H9 (cell line): ENCODE results near the gene FAAP100. TPM values are rescaled to one million over a fixed set of nuclear protein-coding genes. Genes with fewer than 3 reads are reported as not detected.

Experiments used
- DNase-seq: peaks from one replicate; pipeline ENCODE4 v3.0.0-alpha.2; 2017
- H2AFZ ChIP-seq: one replicate; pipeline ENCODE4 v1.6.1; 2013; ENCODE audit warnings: mild to moderate bottlenecking, low read length, control low read depth, moderate library complexity
- H2AK5ac ChIP-seq: 2 replicates; pipeline ENCODE4 v1.6.1; 2013; ENCODE audit warnings: low read length, control low read depth, mixed read lengths; ENCODE audit not compliant: insufficient read length
- H2BK120ac ChIP-seq: one replicate; pipeline ENCODE4 v1.6.1; 2013; ENCODE audit warnings: low read depth, mild to moderate bottlenecking, low read length, control low read depth, inconsistent platforms; ENCODE audit not compliant: poor library complexity, severe bottlenecking
- H2BK12ac ChIP-seq: 2 replicates; pipeline ENCODE4 v1.6.1; 2013; ENCODE audit warnings: low read length, control low read depth, mixed read lengths, low read depth; ENCODE audit not compliant: insufficient read length
- H2BK15ac ChIP-seq: 2 replicates; pipeline ENCODE4 v1.6.1; 2013; ENCODE audit warnings: low read depth, low read length, control low read depth
- H2BK20ac ChIP-seq: one replicate; pipeline ENCODE4 v1.6.1; 2013; ENCODE audit warnings: low read depth, mild to moderate bottlenecking, low read length, control low read depth, inconsistent platforms; ENCODE audit not compliant: poor library complexity, severe bottlenecking
- H2BK5ac ChIP-seq: 2 replicates; pipeline ENCODE4 v1.6.1; 2013; ENCODE audit warnings: low read length, control low read depth, mixed read lengths; ENCODE audit not compliant: insufficient read length
- H3K14ac ChIP-seq: 2 replicates; pipeline ENCODE4 v1.6.1; 2013; ENCODE audit warnings: low read length, control low read depth; ENCODE audit not compliant: insufficient read depth
- H3K18ac ChIP-seq: 2 replicates; pipeline ENCODE4 v1.6.1; 2013; ENCODE audit warnings: low read depth, mild to moderate bottlenecking, mixed read lengths, low read length, control low read depth; ENCODE audit not compliant: insufficient read length
- H3K23ac ChIP-seq: 2 replicates; pipeline ENCODE4 v1.6.1; 2013; ENCODE audit warnings: low read length, control low read depth, mixed read lengths, low read depth; ENCODE audit not compliant: insufficient read length
- H3K23me2 ChIP-seq: 2 replicates; pipeline ENCODE4 v1.6.1; 2013; ENCODE audit warnings: low read depth, mild to moderate bottlenecking, mixed read lengths, low read length, control low read depth; ENCODE audit not compliant: insufficient read length, poor library complexity, severe bottlenecking
- H3K27ac ChIP-seq: 2 replicates; pipeline ENCODE4 v1.5.1; 2013; ENCODE audit warnings: low read length, control low read depth, mixed read lengths, low read depth; ENCODE audit not compliant: insufficient read length
- H3K27me3 ChIP-seq: 2 replicates; pipeline ENCODE4 v1.6.1; 2013; ENCODE audit warnings: low read length, control low read depth, inconsistent platforms; ENCODE audit not compliant: insufficient read depth
- H3K4ac ChIP-seq: 2 replicates; pipeline ENCODE4 v1.6.1; 2013; ENCODE audit warnings: low read depth, mild to moderate bottlenecking, control low read depth, inconsistent platforms, low read length, moderate library complexity
- H3K4me1 ChIP-seq: 2 replicates; pipeline ENCODE4 v1.6.1; 2013; ENCODE audit warnings: low read length, control low read depth, inconsistent platforms; ENCODE audit not compliant: insufficient read depth
- H3K4me2 ChIP-seq: 2 replicates; pipeline ENCODE4 v1.6.1; 2013; ENCODE audit warnings: low read length, control low read depth, mixed read lengths; ENCODE audit not compliant: insufficient read length, insufficient read depth
- H3K56ac ChIP-seq: 2 replicates; pipeline ENCODE4 v1.6.1; 2013; ENCODE audit warnings: low read depth, mild to moderate bottlenecking, mixed read lengths, low read length, control low read depth; ENCODE audit not compliant: insufficient read length
- H3K79me1 ChIP-seq: 2 replicates; pipeline ENCODE4 v1.6.1; 2013; ENCODE audit warnings: low read depth, mild to moderate bottlenecking, moderate library complexity, low read length, control low read depth, inconsistent platforms; ENCODE audit not compliant: insufficient read depth, poor library complexity, severe bottlenecking
- H3K79me2 ChIP-seq: 2 replicates; pipeline ENCODE4 v1.6.1; 2013; ENCODE audit warnings: low read length, control low read depth, inconsistent platforms; ENCODE audit not compliant: insufficient read depth
- H3K9ac ChIP-seq: 2 replicates; pipeline ENCODE4 v1.6.1; 2013; ENCODE audit warnings: low read length, control low read depth, mixed read lengths; ENCODE audit not compliant: insufficient read length; ENCODE audit errors: extremely low read depth
- H3K9me3 ChIP-seq: one replicate; pipeline ENCODE4 v1.6.1; 2013; ENCODE audit warnings: low read depth, low read length, inconsistent platforms; ENCODE audit not compliant: control insufficient read depth
- H3T11ph ChIP-seq: one replicate; pipeline ENCODE4 v1.6.1; 2013; ENCODE audit warnings: mild to moderate bottlenecking, low read length, control low read depth, inconsistent platforms
- H4K20me1 ChIP-seq: one replicate; pipeline ENCODE4 v1.6.1; 2013; ENCODE audit not compliant: control insufficient read depth, insufficient read length, insufficient read depth
- H4K5ac ChIP-seq: 2 replicates; pipeline ENCODE4 v1.6.1; 2013; ENCODE audit warnings: low read depth, mild to moderate bottlenecking, mixed read lengths, low read length, control low read depth; ENCODE audit not compliant: insufficient read length
- H4K8ac ChIP-seq: replicated peaks from 2 replicates; pipeline ENCODE4 v1.6.1; 2013; ENCODE audit warnings: low read length, control low read depth, mixed read lengths, low read depth; ENCODE audit not compliant: insufficient read length
- H4K91ac ChIP-seq: 2 replicates; pipeline ENCODE4 v1.6.1; 2013; ENCODE audit warnings: low read depth, mild to moderate bottlenecking, moderate library complexity, mixed read lengths, low read length, control low read depth; ENCODE audit not compliant: insufficient read length
- H3K27ac Mint-ChIP-seq, 3 experiments: 2 replicates in 2 of 3; 3 replicates in 1 of 3; pipeline ENCODE4 v1.8.0; 2020 to 2021; ENCODE audit warnings: mixed read lengths in 3 of 3, mild to moderate bottlenecking in 1 of 3, moderate library complexity in 1 of 3
- H3K27me3 Mint-ChIP-seq: 2 replicates; pipeline ENCODE4 v1.8.0; 2021; ENCODE audit warnings: low read depth, mild to moderate bottlenecking, moderate library complexity, mixed read lengths
- H3K36me3 Mint-ChIP-seq, 3 experiments: 2 replicates in 2 of 3; 3 replicates in 1 of 3; pipeline ENCODE4 v1.8.0; 2020 to 2021; ENCODE audit warnings: low read depth in 3 of 3, mixed read lengths in 3 of 3; ENCODE audit not compliant: insufficient read depth in 1 of 3
- H3K4me1 Mint-ChIP-seq, 2 experiments: 2 replicates each; pipeline ENCODE4 v1.8.0; 2020; ENCODE audit warnings: mixed read lengths in 2 of 2
- H3K4me3 Mint-ChIP-seq, 2 experiments: 2 replicates in 1 of 2; 3 replicates in 1 of 2; pipeline ENCODE4 v1.8.0; 2020 to 2021; ENCODE audit warnings: mild to moderate bottlenecking in 2 of 2, mixed read lengths in 2 of 2, moderate library complexity in 1 of 2
- H3K9me3 Mint-ChIP-seq, 2 experiments: 2 replicates in 1 of 2; 3 replicates in 1 of 2; pipeline ENCODE4 v1.8.0; 2020; ENCODE audit warnings: mild to moderate bottlenecking in 2 of 2, mixed read lengths in 2 of 2, moderate library complexity in 1 of 2
- WGBS: extraction: QIAGEN DNeasy Blood & Tissue Kit; methylation state at CpG from one replicate; pipeline ENCODE4 v1.1.7; 2013; ENCODE audit warnings: missing lambda C conversion rate, low lambda C conversion rate, mixed read lengths; ENCODE audit not compliant: insufficient read length; ENCODE audit errors: extremely low coverage; 5-methylcytosine and 5-hydroxymethylcytosine counted together
- total RNA-seq: library from RNA; stranded (reverse); gene quantifications from 2 replicates; pipeline ENCODE4 v1.2.1, GENCODE V29; 2021
- TF ChIP-seq, protein P1 (sequence below): fragments of 200-600 bp; sonication (generic); conservative IDR thresholded peaks from 3 replicates; pipeline ENCODE4 v1.8.0; 2021; ENCODE audit warnings: antibody characterized with exemption, mild to moderate bottlenecking

The FAAP100 gene
- total RNA-seq, 1 experiment from 2014 or later = 54.0 TPM

DNA sequence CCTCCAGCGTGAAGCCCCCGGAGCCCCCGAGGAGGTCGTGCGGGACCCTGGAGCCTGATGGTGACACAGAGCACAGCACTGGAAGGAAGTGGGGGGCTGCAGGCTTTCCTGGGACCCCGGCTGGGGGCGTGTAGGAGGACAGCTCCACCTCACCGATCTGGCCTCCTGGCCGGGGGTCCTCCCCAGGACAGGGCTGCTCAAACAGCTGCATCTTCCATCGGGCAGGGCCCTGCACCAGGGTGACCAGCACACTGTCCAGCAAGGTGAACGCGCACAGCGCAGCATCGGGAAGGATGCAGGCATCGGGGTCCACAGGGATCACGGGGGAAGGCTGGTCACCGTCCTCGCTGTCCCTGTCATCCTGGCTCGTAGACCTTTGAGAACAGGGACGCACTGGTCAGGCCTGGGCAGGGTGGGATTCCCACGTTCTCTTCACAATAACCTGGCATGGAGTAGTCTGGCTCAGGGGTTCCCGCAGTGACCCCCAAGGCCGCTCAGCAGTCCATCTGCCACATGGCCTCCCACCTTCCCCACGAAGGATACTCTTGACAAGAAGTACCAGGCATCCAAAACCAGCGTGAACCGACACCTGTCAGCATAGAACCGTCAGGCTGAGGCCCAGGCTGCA lies 1.2 kb downstream of the FAAP100 start:
- Histone ChIP-seq H2BK20ac (no peak overlapping the region), H4K5ac (no peak overlapping the region), H3K9me3 (no peaks in the 10 kb centered on the region), H3K14ac (no peak overlapping the region), H3K18ac (no peak overlapping the region), H3K23ac (no peak overlapping the region), H3T11ph (no peak overlapping the region), H3K27me3 (no peaks in the 10 kb centered on the region), H3K4me2 (peak overlapping the region; percentile 39), H2AFZ (no peak overlapping the region), H3K56ac (no peak overlapping the region), H4K8ac (no peak overlapping the region), H2BK15ac (no peak overlapping the region), H4K20me1 (no peaks in the 10 kb centered on the region), H2BK120ac (no peak overlapping the region), H2BK12ac (no peak overlapping the region), H2AK5ac (no peak overlapping the region), H3K4ac (no peak overlapping the region), H3K4me1 (peaks cover 3% of the 10 kb centered on the region; the same call in 1 of the 2 replicates), H3K27ac (no peak overlapping the region), H3K79me1 (peaks cover 5% of the 10 kb centered on the region), H3K79me2 (peaks cover 2% of the 10 kb centered on the region; the same call in 1 of the 2 replicates), H3K23me2 (peaks cover 10% of the 10 kb centered on the region), H3K9ac (no peak overlapping the region), H2BK5ac (no peak overlapping the region), H4K91ac (no peak overlapping the region)
- Mint-ChIP-seq H3K27me3 (no peaks in the 10 kb centered on the region), H3K27ac (peak overlapping the region in 1 of 3 experiments; percentile 4; a peak in 1 of 7 replicates), H3K9me3 (no peaks in the 10 kb centered on the region; a peak in 1 of 5 replicates), H3K36me3 (peaks cover 18 to 50% (median 46%) of the 10 kb centered on the region in 3 experiments; a peak in 6 of 7 replicates), H3K4me1 (peaks cover 16% of the 10 kb centered on the region in 2 experiments), H3K4me3 (peak overlapping the region; percentile 84 to 90)
- TF ChIP-seq, protein P1, sequence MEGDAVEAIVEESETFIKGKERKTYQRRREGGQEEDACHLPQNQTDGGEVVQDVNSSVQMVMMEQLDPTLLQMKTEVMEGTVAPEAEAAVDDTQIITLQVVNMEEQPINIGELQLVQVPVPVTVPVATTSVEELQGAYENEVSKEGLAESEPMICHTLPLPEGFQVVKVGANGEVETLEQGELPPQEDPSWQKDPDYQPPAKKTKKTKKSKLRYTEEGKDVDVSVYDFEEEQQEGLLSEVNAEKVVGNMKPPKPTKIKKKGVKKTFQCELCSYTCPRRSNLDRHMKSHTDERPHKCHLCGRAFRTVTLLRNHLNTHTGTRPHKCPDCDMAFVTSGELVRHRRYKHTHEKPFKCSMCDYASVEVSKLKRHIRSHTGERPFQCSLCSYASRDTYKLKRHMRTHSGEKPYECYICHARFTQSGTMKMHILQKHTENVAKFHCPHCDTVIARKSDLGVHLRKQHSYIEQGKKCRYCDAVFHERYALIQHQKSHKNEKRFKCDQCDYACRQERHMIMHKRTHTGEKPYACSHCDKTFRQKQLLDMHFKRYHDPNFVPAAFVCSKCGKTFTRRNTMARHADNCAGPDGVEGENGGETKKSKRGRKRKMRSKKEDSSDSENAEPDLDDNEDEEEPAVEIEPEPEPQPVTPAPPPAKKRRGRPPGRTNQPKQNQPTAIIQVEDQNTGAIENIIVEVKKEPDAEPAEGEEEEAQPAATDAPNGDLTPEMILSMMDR = no peak
- DNase-seq = no peak
- WGBS = no CpG with 5 or more reads among the region's 27 CpGs
